Smooth muscle cell (in vitro differentiated cells): ENCODE data around the gene CCDC69. TPM values are rescaled to one million over a fixed set of nuclear protein-coding genes. Genes with fewer than 3 reads are reported as not detected.

ENCODE experiments used
- DNase-seq: peaks from one replicate; lab custom pipeline; 2025; ENCODE audit not compliant: unreplicated experiment; lab: John Stamatoyannopoulos, UW
- H2AFZ ChIP-seq: fragments of 200-600 bp; sonication (generic); 2 replicates; pipeline ENCODE4 v1.6.0; 2016; ENCODE audit warnings: antibody characterized with exemption, low read depth, mild to moderate bottlenecking
- H3F3A ChIP-seq: fragments of 200-600 bp; sonication (generic); 2 replicates; pipeline ENCODE4 v1.6.0; 2017; ENCODE audit warnings: antibody characterized with exemption, low read depth
- H3K27ac ChIP-seq: fragments of 200-600 bp; sonication (generic); 2 replicates; pipeline ENCODE4 v1.5.1; 2016; ENCODE audit warnings: low read depth, mild to moderate bottlenecking
- H3K27me3 ChIP-seq: fragments of 200-600 bp; sonication (generic); 2 replicates; pipeline ENCODE4 v1.6.1; 2016; ENCODE audit warnings: low read depth, mild to moderate bottlenecking
- H3K36me3 ChIP-seq: fragments of 200-600 bp; sonication (generic); 2 replicates; pipeline ENCODE4 v1.5.1; 2016; ENCODE audit warnings: low read depth
- H3K4me1 ChIP-seq: fragments of 200-600 bp; sonication (generic); 2 replicates; pipeline ENCODE4 v1.5.1; 2016; ENCODE audit warnings: low read depth
- H3K4me2 ChIP-seq: fragments of 200-600 bp; sonication (generic); 2 replicates; pipeline ENCODE4 v1.6.0; 2016; ENCODE audit warnings: mild to moderate bottlenecking
- H3K4me3 ChIP-seq: fragments of 200-600 bp; sonication (generic); 2 replicates; pipeline ENCODE4 v1.5.1; 2016; ENCODE audit warnings: mild to moderate bottlenecking
- H3K79me2 ChIP-seq: fragments of 200-600 bp; sonication (generic); 2 replicates; pipeline ENCODE4 v1.6.0; 2016; ENCODE audit warnings: low read depth, mild to moderate bottlenecking
- H3K9ac ChIP-seq: fragments of 200-600 bp; sonication (generic); 2 replicates; pipeline ENCODE4 v1.6.0; 2016; ENCODE audit warnings: low read depth
- H3K9me3 ChIP-seq: fragments of 200-600 bp; sonication (generic); replicated peaks from 2 replicates; pipeline ENCODE4 v1.5.1; 2016; ENCODE audit warnings: low read depth
- H4K20me1 ChIP-seq: fragments of 200-600 bp; sonication (generic); 2 replicates; pipeline ENCODE4 v1.6.0; 2016; ENCODE audit warnings: low read depth
- WGBS: methylation state at CpG from one replicate; pipeline ENCODE4 v1.1.7; 2016; ENCODE audit warnings: low lambda C conversion rate; 5-methylcytosine and 5-hydroxymethylcytosine counted together
- polyA plus RNA-seq: library from polyadenylated mRNA; unstranded; fragments of >200 nt; fragmentation: Nextera tagmentation; extraction: Ambion mirVana; gene quantifications from 2 replicates; pipeline ENCODE4 v1.2.1, GENCODE V29; 2016
- total RNA-seq: library from RNA; depleted of rRNA; stranded (reverse); fragments of >200 nt; gene quantifications from 2 replicates; pipeline ENCODE4 v1.2.3, GENCODE V29; 2014
- TF ChIP-seq, protein P1 (sequence below): fragments of 200-600 bp; sonication (generic); IDR thresholded peaks from 2 replicates; pipeline ENCODE4 v1.5.1; 2017; ENCODE audit warnings: borderline replicate concordance, mild to moderate bottlenecking, antibody characterized with exemption; ENCODE audit not compliant: insufficient read depth, poor library complexity, severe bottlenecking

The CCDC69 gene
- total and polyA plus RNA-seq, 2 experiments from 2014 or later = 1.1 to 1.2 TPM

DNA sequence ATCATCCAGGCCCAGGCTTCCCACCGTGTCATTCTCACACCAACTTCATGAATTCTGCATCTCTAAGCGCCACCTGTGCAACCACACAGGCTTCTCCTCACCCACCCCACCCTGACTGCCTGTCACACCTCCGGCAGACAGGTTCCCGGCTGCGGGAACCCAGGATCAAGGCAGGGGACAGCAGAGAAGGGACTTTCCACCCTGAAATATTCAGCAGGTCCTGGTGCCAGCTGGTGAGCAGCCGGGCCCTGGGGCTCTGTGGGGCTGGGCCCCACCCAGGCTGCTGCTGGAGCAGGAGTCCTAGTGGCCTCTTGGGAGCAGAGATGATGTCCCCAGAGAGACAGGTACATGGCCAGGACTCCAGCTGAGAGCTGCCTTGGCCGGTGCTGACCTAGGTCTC lies 79.0 kb downstream of the CCDC69 start:
- Histone ChIP-seq H3K27ac (no peak overlapping the region), H3K9me3 (no peaks in the 10 kb centered on the region), H3K27me3 (no peaks in the 10 kb centered on the region), H3K4me2 (no peak overlapping the region), H3K79me2 (peaks cover 88% of the 10 kb centered on the region), H3K4me3 (no peak overlapping the region), H3K4me1 (peaks cover 8% of the 10 kb centered on the region), H3K36me3 (no peaks in the 10 kb centered on the region), H2AFZ (no peak overlapping the region), H3K9ac (no peak overlapping the region), H4K20me1 (peaks cover 100% of the 10 kb centered on the region), H3F3A (no peaks in the 10 kb centered on the region)
- DNase-seq = no peak
- 91% methylated on average over 7 of the region's 7 CpGs for WGBS
- TF ChIP-seq, protein P1, sequence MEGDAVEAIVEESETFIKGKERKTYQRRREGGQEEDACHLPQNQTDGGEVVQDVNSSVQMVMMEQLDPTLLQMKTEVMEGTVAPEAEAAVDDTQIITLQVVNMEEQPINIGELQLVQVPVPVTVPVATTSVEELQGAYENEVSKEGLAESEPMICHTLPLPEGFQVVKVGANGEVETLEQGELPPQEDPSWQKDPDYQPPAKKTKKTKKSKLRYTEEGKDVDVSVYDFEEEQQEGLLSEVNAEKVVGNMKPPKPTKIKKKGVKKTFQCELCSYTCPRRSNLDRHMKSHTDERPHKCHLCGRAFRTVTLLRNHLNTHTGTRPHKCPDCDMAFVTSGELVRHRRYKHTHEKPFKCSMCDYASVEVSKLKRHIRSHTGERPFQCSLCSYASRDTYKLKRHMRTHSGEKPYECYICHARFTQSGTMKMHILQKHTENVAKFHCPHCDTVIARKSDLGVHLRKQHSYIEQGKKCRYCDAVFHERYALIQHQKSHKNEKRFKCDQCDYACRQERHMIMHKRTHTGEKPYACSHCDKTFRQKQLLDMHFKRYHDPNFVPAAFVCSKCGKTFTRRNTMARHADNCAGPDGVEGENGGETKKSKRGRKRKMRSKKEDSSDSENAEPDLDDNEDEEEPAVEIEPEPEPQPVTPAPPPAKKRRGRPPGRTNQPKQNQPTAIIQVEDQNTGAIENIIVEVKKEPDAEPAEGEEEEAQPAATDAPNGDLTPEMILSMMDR = no peak

DNA sequence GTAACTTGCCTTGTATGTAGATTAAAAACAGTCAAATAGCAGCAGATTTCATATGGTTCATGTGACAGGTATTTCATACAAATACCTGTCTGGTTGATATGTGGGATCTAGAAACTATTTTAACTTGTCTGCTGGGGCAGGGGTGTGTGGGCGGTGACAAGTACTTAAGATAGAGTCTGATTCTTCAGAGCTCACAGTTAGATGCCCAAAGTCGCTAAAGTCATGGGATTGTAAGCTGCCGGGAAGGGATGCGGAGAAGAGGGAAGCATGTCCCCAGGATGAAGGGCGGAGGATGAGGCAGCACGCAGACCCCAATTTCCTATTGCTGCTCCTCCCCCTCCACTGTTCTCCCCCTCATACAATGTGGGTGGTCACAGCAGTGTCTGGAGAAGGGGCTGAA lies 79.6 kb downstream of the CCDC69 start:
- TF ChIP-seq, protein P1 = no peak
- Histone ChIP-seq H3K9me3 (no peaks in the 10 kb centered on the region), H3K27ac (no peak overlapping the region), H3K4me1 (peaks cover 8% of the 10 kb centered on the region), H3K79me2 (peaks cover 87% of the 10 kb centered on the region), H3K4me3 (no peak overlapping the region), H2AFZ (no peak overlapping the region), H3K4me2 (no peak overlapping the region), H3F3A (no peaks in the 10 kb centered on the region), H3K9ac (no peak overlapping the region), H4K20me1 (peaks cover 100% of the 10 kb centered on the region), H3K36me3 (no peaks in the 10 kb centered on the region), H3K27me3 (no peaks in the 10 kb centered on the region)
- 87% methylated on average over 6 of the region's 6 CpGs for WGBS
- no peak for DNase-seq

DNA sequence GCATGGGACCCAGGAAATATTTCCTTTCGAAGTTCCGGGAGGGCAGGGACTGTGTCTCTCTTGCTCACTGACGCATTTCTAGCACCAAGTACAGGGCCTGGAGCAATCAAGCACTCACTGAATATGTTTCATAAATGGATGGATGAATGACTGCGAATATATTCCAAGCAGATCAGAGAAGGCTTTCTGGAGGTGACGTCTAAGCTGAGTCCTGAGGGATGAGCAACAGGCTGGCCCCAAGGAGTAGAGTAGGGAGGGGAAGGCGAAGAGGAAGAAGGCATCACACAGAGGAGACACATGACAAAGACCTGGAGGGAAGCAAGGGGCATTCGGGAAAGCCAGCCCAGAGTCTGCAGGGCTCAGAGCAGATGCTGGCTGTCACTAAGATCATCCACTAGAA lies 80.2 kb downstream of the CCDC69 start:
- WGBS = 82% methylated on average over 7 of the region's 7 CpGs
- Histone ChIP-seq H3K79me2 (peaks cover 80% of the 10 kb centered on the region), H3K9ac (no peak overlapping the region), H4K20me1 (peaks cover 100% of the 10 kb centered on the region), H3K4me2 (no peak overlapping the region), H3K9me3 (no peaks in the 10 kb centered on the region), H3K4me1 (peaks cover 8% of the 10 kb centered on the region), H2AFZ (no peak overlapping the region), H3F3A (no peaks in the 10 kb centered on the region), H3K27me3 (no peaks in the 10 kb centered on the region), H3K4me3 (no peak overlapping the region), H3K36me3 (no peaks in the 10 kb centered on the region), H3K27ac (no peak overlapping the region)
- no peak for DNase-seq
- TF ChIP-seq, protein P1 = no peak

DNA sequence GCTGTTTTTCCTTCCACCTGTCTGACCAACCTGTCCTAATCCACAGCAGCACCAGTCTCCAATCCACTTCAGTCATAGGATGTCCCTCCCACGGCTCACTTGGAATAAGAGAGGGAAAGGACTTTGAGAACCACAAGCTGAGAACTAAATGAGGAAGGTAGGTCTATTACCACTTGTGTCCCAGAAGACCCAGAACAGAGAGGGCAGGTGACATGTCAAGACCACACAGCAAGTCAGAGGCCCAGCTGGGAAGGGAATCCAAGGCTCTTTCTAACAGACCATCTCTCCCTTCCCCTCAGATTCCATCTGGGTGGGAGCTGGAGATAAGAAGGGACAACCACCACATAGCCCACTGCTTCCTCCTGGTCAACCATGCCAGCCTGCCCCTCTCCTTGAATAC lies 81.0 kb downstream of the CCDC69 start:
- Histone ChIP-seq H3K36me3 (no peaks in the 10 kb centered on the region), H3K4me3 (no peak overlapping the region), H3K27me3 (no peaks in the 10 kb centered on the region), H2AFZ (no peak overlapping the region), H3F3A (no peaks in the 10 kb centered on the region), H3K27ac (no peak overlapping the region), H3K9ac (no peak overlapping the region), H3K4me2 (no peak overlapping the region), H4K20me1 (peaks cover 100% of the 10 kb centered on the region), H3K4me1 (peaks cover 8% of the 10 kb centered on the region), H3K79me2 (peaks cover 73% of the 10 kb centered on the region), H3K9me3 (no peaks in the 10 kb centered on the region)
- TF ChIP-seq, protein P1 = no peak
- DNase-seq = no peak
- 89% methylated on average over 1 of the region's 1 CpG for WGBS
